Astrocyte (in vitro differentiated cells and primary cell): ENCODE results near the gene MIEF1. TPM values are rescaled to one million over a fixed set of nuclear protein-coding genes. Genes with fewer than 3 reads are reported as not detected.
A peak's percentile ranks its signal among the peaks of the same experiment; 100 is the strongest.

ENCODE experiments used
- DNase-seq: peaks from one replicate; pipeline ENCODE4 v3.0.0-alpha.2; 2010; ENCODE audit warnings: low read depth
- FAIRE-seq: peaks from 2 replicates; lab custom pipeline; 2011; peaks lifted over from hg19 to GRCh38; lab: Jason Lieb, UNC
- H2AFZ ChIP-seq: 2 replicates; pipeline ENCODE4 v1.6.0; 2012; ENCODE audit warnings: low read depth, low read length, inconsistent platforms
- H3K27ac ChIP-seq: 2 replicates; pipeline ENCODE4 v1.5.1; 2011; ENCODE audit warnings: low read depth, low read length, inconsistent platforms
- H3K27me3 ChIP-seq: 2 replicates; pipeline ENCODE4 v1.6.0; 2011; ENCODE audit warnings: low read length, inconsistent platforms; ENCODE audit not compliant: insufficient read depth
- H3K36me3 ChIP-seq: 2 replicates; pipeline ENCODE4 v1.5.1; 2011; ENCODE audit warnings: low read length, inconsistent platforms; ENCODE audit not compliant: insufficient read depth
- H3K4me1 ChIP-seq: 2 replicates; pipeline ENCODE4 v1.5.1; 2011; ENCODE audit warnings: low read length, inconsistent platforms; ENCODE audit not compliant: insufficient read depth
- H3K4me2 ChIP-seq: 2 replicates; pipeline ENCODE4 v1.6.0; 2012; ENCODE audit warnings: low read length, inconsistent platforms
- H3K4me3 ChIP-seq: 2 replicates; pipeline ENCODE4 v1.5.1; 2011; ENCODE audit warnings: low read depth, mild to moderate bottlenecking, low read length, inconsistent platforms; ENCODE audit not compliant: insufficient read depth
- H3K79me2 ChIP-seq: 2 replicates; pipeline ENCODE4 v1.6.0; 2012; ENCODE audit warnings: mild to moderate bottlenecking, low read length, inconsistent platforms; ENCODE audit not compliant: insufficient read depth
- H3K9ac ChIP-seq: 2 replicates; pipeline ENCODE4 v1.6.0; 2012; ENCODE audit warnings: mild to moderate bottlenecking, low read length, inconsistent platforms
- H3K9me3 ChIP-seq: 2 replicates; pipeline ENCODE4 v1.5.1; 2012; ENCODE audit warnings: low read depth, mild to moderate bottlenecking, low read length, inconsistent platforms; ENCODE audit not compliant: insufficient read depth
- H4K20me1 ChIP-seq: 2 replicates; pipeline ENCODE4 v1.6.0; 2012; ENCODE audit warnings: low read length, inconsistent platforms; ENCODE audit not compliant: insufficient read depth
- H3K27ac Mint-ChIP-seq: one replicate; pipeline ENCODE4 v1.8.0; 2021; ENCODE audit warnings: mild to moderate bottlenecking, mixed read lengths; ENCODE audit not compliant: unreplicated experiment
- H3K27me3 Mint-ChIP-seq: one replicate; pipeline ENCODE4 v1.8.0; 2021; ENCODE audit warnings: low read depth, mixed read lengths; ENCODE audit not compliant: unreplicated experiment
- H3K36me3 Mint-ChIP-seq: one replicate; pipeline ENCODE4 v1.8.0; 2021; ENCODE audit warnings: low read depth, mixed read lengths; ENCODE audit not compliant: unreplicated experiment
- H3K4me1 Mint-ChIP-seq: one replicate; pipeline ENCODE4 v1.8.0; 2021; ENCODE audit warnings: low read depth, mixed read lengths; ENCODE audit not compliant: unreplicated experiment
- H3K4me3 Mint-ChIP-seq: one replicate; pipeline ENCODE4 v1.8.0; 2021; ENCODE audit warnings: mild to moderate bottlenecking, moderate library complexity, mixed read lengths; ENCODE audit not compliant: unreplicated experiment
- H3K9me3 Mint-ChIP-seq: one replicate; pipeline ENCODE4 v1.8.0; 2021; ENCODE audit warnings: mild to moderate bottlenecking, mixed read lengths; ENCODE audit not compliant: unreplicated experiment
- EZH2 ChIP-seq: IDR thresholded peaks from 2 replicates; pipeline ENCODE4 v1.6.1; 2012; ENCODE audit warnings: mild to moderate bottlenecking, low read length, inconsistent platforms; ENCODE audit not compliant: insufficient read depth
- total RNA-seq: library from RNA; stranded (reverse); gene quantifications from 2 replicates; pipeline ENCODE4 v1.2.1, GENCODE V29; 2021
- TF ChIP-seq, protein P1 (sequence below): IDR thresholded peaks from 2 replicates; pipeline ENCODE4 v1.5.1; 2011; ENCODE audit warnings: low read depth, mild to moderate bottlenecking, inconsistent platforms, low read length, moderate library complexity; ENCODE audit not compliant: insufficient read depth

Gene MIEF1
- total RNA-seq, 1 donor from 2014 or later: 35.6 TPM

DNA sequence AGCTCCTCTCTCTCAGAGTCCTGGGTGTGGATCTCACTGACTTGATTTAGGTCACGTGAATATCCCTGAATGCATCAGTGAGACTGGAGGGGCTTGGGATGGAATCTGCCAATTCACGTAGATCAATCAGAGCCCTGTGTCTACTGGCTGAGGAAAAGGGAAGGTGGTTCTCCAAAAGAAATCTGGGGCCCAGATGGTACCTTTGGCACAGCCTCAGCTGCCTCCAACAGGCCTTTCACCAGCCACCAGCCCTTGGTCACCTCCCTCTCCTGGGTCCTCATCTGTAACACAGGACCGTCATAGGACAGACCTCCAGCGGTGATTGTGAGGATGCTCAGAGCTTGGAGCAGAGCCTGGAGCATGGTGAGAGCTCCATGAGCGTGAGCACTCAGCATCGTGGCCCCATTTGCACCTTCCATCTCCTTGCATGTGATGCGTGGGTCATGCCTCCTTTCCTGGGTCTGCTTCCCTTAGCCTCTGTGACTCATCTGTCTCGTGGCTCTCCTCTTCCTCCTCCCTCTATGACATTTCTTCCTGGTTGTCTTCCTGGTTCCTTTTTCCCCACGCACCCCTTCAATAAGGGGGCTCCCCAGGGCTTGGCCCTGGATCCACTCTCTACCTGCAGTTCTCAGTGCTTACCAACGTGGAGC is 7.5 kb upstream of the MIEF1 start:
- TF ChIP-seq, protein P1, sequence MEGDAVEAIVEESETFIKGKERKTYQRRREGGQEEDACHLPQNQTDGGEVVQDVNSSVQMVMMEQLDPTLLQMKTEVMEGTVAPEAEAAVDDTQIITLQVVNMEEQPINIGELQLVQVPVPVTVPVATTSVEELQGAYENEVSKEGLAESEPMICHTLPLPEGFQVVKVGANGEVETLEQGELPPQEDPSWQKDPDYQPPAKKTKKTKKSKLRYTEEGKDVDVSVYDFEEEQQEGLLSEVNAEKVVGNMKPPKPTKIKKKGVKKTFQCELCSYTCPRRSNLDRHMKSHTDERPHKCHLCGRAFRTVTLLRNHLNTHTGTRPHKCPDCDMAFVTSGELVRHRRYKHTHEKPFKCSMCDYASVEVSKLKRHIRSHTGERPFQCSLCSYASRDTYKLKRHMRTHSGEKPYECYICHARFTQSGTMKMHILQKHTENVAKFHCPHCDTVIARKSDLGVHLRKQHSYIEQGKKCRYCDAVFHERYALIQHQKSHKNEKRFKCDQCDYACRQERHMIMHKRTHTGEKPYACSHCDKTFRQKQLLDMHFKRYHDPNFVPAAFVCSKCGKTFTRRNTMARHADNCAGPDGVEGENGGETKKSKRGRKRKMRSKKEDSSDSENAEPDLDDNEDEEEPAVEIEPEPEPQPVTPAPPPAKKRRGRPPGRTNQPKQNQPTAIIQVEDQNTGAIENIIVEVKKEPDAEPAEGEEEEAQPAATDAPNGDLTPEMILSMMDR: no peak
- no peak for TF ChIP-seq EZH2

DNA sequence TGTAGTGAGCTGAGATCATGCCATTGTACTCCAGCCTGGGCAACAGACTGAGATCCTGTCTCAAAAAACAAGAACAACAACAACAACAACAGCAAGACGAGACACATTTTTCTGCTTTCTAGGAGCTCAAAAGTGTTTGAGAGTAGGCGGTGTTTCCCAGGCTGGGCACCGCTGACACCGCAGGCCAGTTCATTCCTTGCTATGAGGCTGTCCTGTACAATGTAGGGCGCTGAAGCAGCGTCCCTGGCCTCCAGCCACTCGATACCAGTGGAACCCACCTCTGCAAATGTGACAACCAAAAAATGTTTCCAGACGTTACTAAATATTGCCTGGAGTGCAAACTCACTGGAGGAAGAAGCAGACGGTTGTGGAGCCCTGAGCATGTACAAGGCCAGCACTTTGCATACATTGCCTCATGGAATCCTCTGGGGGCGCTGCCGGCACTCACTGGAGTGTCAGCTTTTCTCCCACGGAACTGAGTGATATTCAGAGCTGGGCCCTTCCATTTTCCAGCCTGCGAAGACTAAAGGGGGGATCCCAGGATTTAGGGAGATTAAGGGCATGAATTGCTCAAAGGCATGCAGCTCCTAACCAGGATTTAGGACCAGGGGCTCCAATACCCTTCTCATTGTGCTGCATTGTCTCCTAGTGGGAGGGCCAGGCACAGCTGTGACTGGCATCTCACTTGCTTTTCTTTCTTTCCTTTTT is 5.8 kb upstream of the MIEF1 start:
- Mint-ChIP-seq H3K9me3 (no peaks in the 10 kb centered on the region), H3K36me3 (no peaks in the 10 kb centered on the region), H3K27ac (no peak overlapping the region), H3K27me3 (peaks cover 4% of the 10 kb centered on the region), H3K4me3 (no peak overlapping the region), H3K4me1 (peaks cover 5% of the 10 kb centered on the region)
- peak; percentile 27 for DNase-seq
- Histone ChIP-seq H4K20me1 (no peaks in the 10 kb centered on the region), H3K79me2 (no peaks in the 10 kb centered on the region), H3K4me3 (no peak overlapping the region), H3K9ac (no peak overlapping the region), H3K36me3 (no peaks in the 10 kb centered on the region), H3K27ac (no peak overlapping the region), H3K9me3 (no peaks in the 10 kb centered on the region), H3K4me1 (peaks cover 17% of the 10 kb centered on the region), H3K27me3 (no peaks in the 10 kb centered on the region), H3K4me2 (no peak overlapping the region), H2AFZ (peak overlapping the region; percentile 51)
- TF ChIP-seq, protein P1: peak; percentile 84
- TF ChIP-seq EZH2: no peak
- FAIRE-seq: no peak

More for the DNA sequence above, 7.5 kb upstream of the MIEF1 start:
- Histone ChIP-seq H3K9me3 (no peaks in the 10 kb centered on the region), H3K4me3 (no peak overlapping the region), H3K79me2 (no peaks in the 10 kb centered on the region), H3K27me3 (no peaks in the 10 kb centered on the region), H3K9ac (no peak overlapping the region), H3K4me1 (peaks cover 14% of the 10 kb centered on the region), H4K20me1 (no peaks in the 10 kb centered on the region), H3K4me2 (no peak overlapping the region), H3K36me3 (no peaks in the 10 kb centered on the region), H3K27ac (no peak overlapping the region), H2AFZ (no peak overlapping the region)
- Mint-ChIP-seq H3K4me1 (peaks cover 5% of the 10 kb centered on the region), H3K27ac (no peak overlapping the region), H3K36me3 (peaks cover 4% of the 10 kb centered on the region), H3K9me3 (no peaks in the 10 kb centered on the region), H3K4me3 (no peak overlapping the region), H3K27me3 (peaks cover 4% of the 10 kb centered on the region)
- FAIRE-seq (no peak), DNase-seq (no peak)

DNA sequence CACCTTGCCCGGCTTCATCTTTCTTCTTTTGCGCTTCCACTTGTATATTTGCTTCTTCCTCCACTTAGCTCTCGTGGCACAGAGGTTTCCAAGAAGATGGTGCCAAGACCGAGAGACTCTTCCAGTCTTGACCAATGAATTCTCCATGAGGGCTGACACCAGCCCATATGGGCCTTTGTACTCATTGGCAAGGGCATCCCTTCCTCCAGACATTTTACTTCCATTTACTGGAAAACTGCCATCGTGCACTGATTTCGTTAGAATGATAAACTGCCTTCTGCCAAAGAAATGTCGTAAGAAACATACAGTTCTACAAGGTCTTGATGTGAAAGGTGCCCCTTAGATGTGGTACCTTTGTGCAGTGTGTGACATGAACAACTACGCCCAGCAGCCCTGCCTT is 4.7 kb upstream of the MIEF1 start:
- H3K9me3 Mint-ChIP-seq: no peaks in the 10 kb centered on the region
- H3K4me2 ChIP-seq: no peak overlapping the region
- H3K4me3 Mint-ChIP-seq: no peak overlapping the region
- peaks cover 4% of the 10 kb centered on the region for H3K27me3 Mint-ChIP-seq
- no peak overlapping the region for H3K9ac ChIP-seq
- DNase-seq (no peak), FAIRE-seq (no peak)
- H3K4me1 Mint-ChIP-seq: peaks cover 5% of the 10 kb centered on the region
- no peaks in the 10 kb centered on the region for H3K36me3 ChIP-seq
- no peaks in the 10 kb centered on the region for H3K36me3 Mint-ChIP-seq
- peaks cover 24% of the 10 kb centered on the region for H3K4me1 ChIP-seq
- H3K4me3 ChIP-seq: no peak overlapping the region
- TF ChIP-seq EZH2: no peak
- TF ChIP-seq, protein P1: no peak
- H3K27ac ChIP-seq: no peak overlapping the region
- H3K9me3 ChIP-seq: no peaks in the 10 kb centered on the region
- H3K27me3 ChIP-seq: no peaks in the 10 kb centered on the region
- H3K79me2 ChIP-seq: peaks cover 4% of the 10 kb centered on the region
- no peaks in the 10 kb centered on the region for H4K20me1 ChIP-seq
- H2AFZ ChIP-seq: no peak overlapping the region
- no peak overlapping the region for H3K27ac Mint-ChIP-seq
